ENCODE data around the gene EPS15.
"Not testable (repeated sequence)": the region's sequence is repeated elsewhere in the genome, so short reads cannot be mapped to it uniquely, and the experiment has no call there.

The EPS15 gene

GRCh38 chr1:51473331-51474115, 45.5 kb downstream of the EPS15 start:
- no peak for DNase-seq (ENCODE audit: low read depth in 1 of 2, low spot score in 1 of 2)

GRCh38 chr1:51472359-51472758, 46.7 kb downstream of the EPS15 start:
- no peak for DNase-seq (ENCODE audit: low read depth in 1 of 2, low spot score in 1 of 2)

- DNase-seq (ENCODE audit: low read depth in 1 of 2, low spot score in 1 of 2): no peak
These were observed 49.5 kb downstream of the EPS15 start for GRCh38 chr1:51469518-51469917.

GRCh38 chr1:51464828-51465227, 54.2 kb downstream of the EPS15 start:
- DNase-seq (ENCODE audit: low read depth in 1 of 2, low spot score in 1 of 2): no peak

GRCh38 chr1:51463561-51463960, 55.5 kb downstream of the EPS15 start:
- no peak for DNase-seq (ENCODE audit: low read depth in 1 of 2, low spot score in 1 of 2)

GRCh38 chr1:51462289-51462688, 56.8 kb downstream of the EPS15 start:
- not testable (repeated sequence) for DNase-seq (ENCODE audit: low read depth in 1 of 2, low spot score in 1 of 2)

- DNase-seq (ENCODE audit: low read depth in 1 of 2, low spot score in 1 of 2): no peak
These were observed 64.5 kb downstream of the EPS15 start for GRCh38 chr1:51454554-51454953.

- DNase-seq (ENCODE audit: low read depth in 1 of 2, low spot score in 1 of 2): no peak
These were observed 66.1 kb downstream of the EPS15 start for GRCh38 chr1:51453010-51453409.

- DNase-seq (ENCODE audit: low read depth in 1 of 2, low spot score in 1 of 2): not testable (repeated sequence)
These were observed 70.1 kb downstream of the EPS15 start for GRCh38 chr1:51448844-51449454.

GRCh38 chr1:51445351-51446090, 73.5 kb downstream of the EPS15 start:
- DNase-seq (ENCODE audit: low read depth in 1 of 2, low spot score in 1 of 2): no peak

GRCh38 chr1:51444534-51445192, 74.4 kb downstream of the EPS15 start:
- no peak for DNase-seq (ENCODE audit: low read depth in 1 of 2, low spot score in 1 of 2)

GRCh38 chr1:51444096-51444495, 75.0 kb downstream of the EPS15 start:
- DNase-seq (ENCODE audit: low read depth in 1 of 2, low spot score in 1 of 2): no peak

- DNase-seq (ENCODE audit: low read depth in 1 of 2, low spot score in 1 of 2): no peak
These were observed 75.5 kb downstream of the EPS15 start for GRCh38 chr1:51443555-51443954.

- DNase-seq (ENCODE audit: low read depth in 1 of 2, low spot score in 1 of 2): no peak
These were observed 76.5 kb downstream of the EPS15 start for GRCh38 chr1:51442616-51443015.

GRCh38 chr1:51442198-51442597, 76.9 kb downstream of the EPS15 start:
- DNase-seq (ENCODE audit: low read depth in 1 of 2, low spot score in 1 of 2): no peak

- no peak for DNase-seq (ENCODE audit: low read depth in 1 of 2, low spot score in 1 of 2)
These were observed 79.2 kb downstream of the EPS15 start for GRCh38 chr1:51439895-51440294.

- no peak for DNase-seq (ENCODE audit: low read depth in 1 of 2, low spot score in 1 of 2)
These were observed 80.0 kb downstream of the EPS15 start for GRCh38 chr1:51439053-51439452.

GRCh38 chr1:51437391-51437790, 81.7 kb downstream of the EPS15 start:
- DNase-seq (ENCODE audit: low read depth in 1 of 2, low spot score in 1 of 2): not testable (repeated sequence)

- no peak for DNase-seq (ENCODE audit: low read depth in 1 of 2, low spot score in 1 of 2)
These were observed 83.2 kb downstream of the EPS15 start for GRCh38 chr1:51435878-51436277.

- DNase-seq (ENCODE audit: low read depth in 1 of 2, low spot score in 1 of 2): no peak
These were observed 85.0 kb downstream of the EPS15 start for GRCh38 chr1:51433972-51434510.

GRCh38 chr1:51433269-51433971, 85.6 kb downstream of the EPS15 start:
- DNase-seq (ENCODE audit: low read depth in 1 of 2, low spot score in 1 of 2): no peak
